ENCODE results near the gene SUSD1. TPM values are rescaled to one million over a fixed set of nuclear protein-coding genes. Genes with fewer than 3 reads are reported as not detected.

SUSD1 gene
- total RNA-seq, 1 experiment from 2014 or later: 8.1 TPM

- Histone ChIP-seq H3K9me3 (ENCODE audit: control insufficient read depth, low read depth, low read length) (no peaks in the 10 kb centered on the region), H2BK120ac (ENCODE audit: low read depth, low read length, poor library complexity, severe bottlenecking) (no peak overlapping the region), H3K18ac (ENCODE audit: insufficient read length, low read depth, low read length) (no peak overlapping the region), H3K4me1 (ENCODE audit: insufficient read depth, low read length) (peaks cover 4% of the 10 kb centered on the region; the same call in 1 of the 2 replicates), H3T11ph (ENCODE audit: low read length) (no peak overlapping the region), H4K5ac (ENCODE audit: insufficient read length, low read depth, low read length) (no peak overlapping the region), H4K91ac (ENCODE audit: insufficient read length, low read depth, low read length) (no peak overlapping the region), H3K56ac (ENCODE audit: insufficient read length, low read depth, low read length) (no peak overlapping the region), H4K8ac (replicated peaks; ENCODE audit: insufficient read length, low read depth, low read length) (no peak overlapping the region), H3K14ac (ENCODE audit: insufficient read depth, low read length) (no peak overlapping the region), H3K4me2 (ENCODE audit: insufficient read depth, insufficient read length, low read length) (no peak overlapping the region), H3K79me1 (ENCODE audit: insufficient read depth, low read depth, low read length, poor library complexity, severe bottlenecking) (no peaks in the 10 kb centered on the region), H2BK20ac (ENCODE audit: low read depth, low read length, poor library complexity, severe bottlenecking) (no peak overlapping the region), H3K9ac (ENCODE audit: extremely low read depth, insufficient read length, low read length) (no peak overlapping the region), H2BK15ac (ENCODE audit: low read depth, low read length) (no peak overlapping the region), H2AK5ac (ENCODE audit: insufficient read length, low read length) (no peak overlapping the region), H3K27ac (ENCODE audit: insufficient read length, low read depth, low read length) (no peak overlapping the region), H3K23me2 (ENCODE audit: insufficient read length, low read depth, low read length, poor library complexity, severe bottlenecking) (no peaks in the 10 kb centered on the region), H3K27me3 (ENCODE audit: insufficient read depth, low read length) (no peaks in the 10 kb centered on the region), H2BK5ac (ENCODE audit: insufficient read length, low read length) (no peak overlapping the region), H4K20me1 (ENCODE audit: control insufficient read depth, insufficient read depth, insufficient read length) (no peaks in the 10 kb centered on the region), H2AFZ (ENCODE audit: low read length) (no peak overlapping the region), H3K79me2 (ENCODE audit: insufficient read depth, low read length) (no peaks in the 10 kb centered on the region), H3K23ac (ENCODE audit: insufficient read length, low read depth, low read length) (no peak overlapping the region), H3K4ac (ENCODE audit: low read depth, low read length) (no peak overlapping the region), H2BK12ac (ENCODE audit: insufficient read length, low read depth, low read length) (no peak overlapping the region)
- H3K9me3 Mint-ChIP-seq: no peaks in the 10 kb centered on the region
- no peak overlapping the region for H3K4me3 Mint-ChIP-seq
- H3K36me3 Mint-ChIP-seq (ENCODE audit: insufficient read depth in 1 of 3, low read depth in 3 of 3): peaks cover 0 to 3% (median 2%) of the 10 kb centered on the region in 3 experiments; a peak in 2 of 7 replicates
- no peak for DNase-seq
- no peak overlapping the region for H3K27ac Mint-ChIP-seq
- no peak for TF ChIP-seq CTCF (conservative IDR thresholded peaks at IDR 0.05)
- no CpG with 5 or more reads among the region's 4 CpGs for WGBS (ENCODE audit: extremely low coverage, insufficient read length, low lambda C conversion rate)
- peaks cover 29 to 30% of the 10 kb centered on the region in 2 experiments for H3K4me1 Mint-ChIP-seq
- H3K27me3 Mint-ChIP-seq (ENCODE audit: low read depth): no peaks in the 10 kb centered on the region
Measured at GRCh38 chr9:112044881-112045280, 130.2 kb downstream of the SUSD1 start.
